NCI-H1436 treated with DMSO at 0.1 percent for 48 hours (cell line): ENCODE measurements around the gene BMP7.

Source experiments
- DNase-seq: peaks from one replicate; lab custom pipeline; 2025; lab: John Stamatoyannopoulos, UW

Gene BMP7

DNA sequence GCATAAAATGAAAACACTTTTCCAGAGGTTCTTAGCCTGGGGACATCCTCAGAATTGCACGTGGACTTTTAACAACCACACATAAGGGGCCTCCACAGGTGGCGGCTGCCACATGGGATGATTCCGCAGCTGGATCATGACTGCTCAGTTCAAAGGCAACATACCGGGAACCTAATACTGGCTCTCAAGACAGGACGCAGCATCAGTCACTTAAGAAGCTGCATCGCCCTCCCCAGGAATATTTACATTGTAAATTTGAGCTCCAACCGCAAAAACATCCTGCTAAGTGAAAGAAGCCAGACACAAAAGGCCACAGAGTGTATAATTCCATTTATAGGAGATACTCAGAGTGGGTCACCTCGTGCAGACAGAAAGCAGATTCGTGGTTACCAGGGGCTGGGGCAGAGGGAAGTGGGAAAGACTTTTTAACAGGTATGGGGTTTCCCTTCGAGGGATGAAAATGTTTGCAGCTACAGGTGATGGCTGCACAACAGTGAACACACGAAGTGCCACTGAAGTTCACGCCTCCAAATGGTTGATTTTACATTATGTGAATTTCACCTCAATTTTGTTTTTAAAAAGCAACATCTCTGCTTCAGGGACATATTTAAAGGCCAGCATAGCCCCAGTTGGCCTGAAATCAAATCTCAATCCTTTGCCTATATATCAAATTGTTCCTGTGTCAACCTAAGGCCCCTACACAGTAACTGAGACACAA lies 141.5 kb downstream of the BMP7 start:
- DNase-seq: no peak

DNA sequence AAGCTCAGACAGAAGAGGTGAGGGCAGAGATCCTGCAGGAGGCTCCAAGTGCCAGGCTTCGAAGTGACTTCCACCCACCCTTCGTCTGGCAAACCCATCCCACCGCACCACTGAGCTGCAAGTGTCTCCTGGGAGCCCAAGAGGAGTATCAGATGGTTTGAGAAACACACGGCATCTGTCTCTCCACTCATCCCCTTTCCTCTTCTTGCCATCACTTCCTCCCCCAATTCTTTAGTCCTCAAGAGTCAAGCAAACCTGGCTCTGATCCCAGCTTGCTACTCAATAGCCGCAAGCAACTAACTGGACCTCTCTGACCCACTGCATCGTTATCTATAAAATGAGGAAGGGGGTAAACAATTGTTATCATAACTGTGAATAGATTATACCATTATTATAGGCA lies 142.1 kb downstream of the BMP7 start:
- DNase-seq: no peak

DNA sequence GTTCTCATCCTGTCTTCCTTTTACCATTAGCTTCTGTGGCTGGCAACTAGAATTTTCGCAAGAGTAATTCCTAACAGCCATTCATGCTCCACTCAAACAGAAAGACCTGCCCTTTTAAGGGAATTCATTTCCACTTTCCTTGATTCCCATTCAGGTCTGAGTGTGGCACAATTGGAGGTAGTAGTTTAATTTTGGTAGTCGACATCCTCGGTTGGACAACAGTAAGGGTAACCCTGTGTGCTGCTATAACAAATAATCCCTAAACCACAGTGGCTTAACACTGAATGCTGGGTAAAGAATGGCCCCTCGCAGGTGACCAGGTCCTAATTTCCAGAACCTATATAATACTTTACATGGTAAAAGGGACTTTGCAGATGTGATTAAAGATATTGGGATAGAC lies 142.9 kb downstream of the BMP7 start:
- no peak for DNase-seq

DNA sequence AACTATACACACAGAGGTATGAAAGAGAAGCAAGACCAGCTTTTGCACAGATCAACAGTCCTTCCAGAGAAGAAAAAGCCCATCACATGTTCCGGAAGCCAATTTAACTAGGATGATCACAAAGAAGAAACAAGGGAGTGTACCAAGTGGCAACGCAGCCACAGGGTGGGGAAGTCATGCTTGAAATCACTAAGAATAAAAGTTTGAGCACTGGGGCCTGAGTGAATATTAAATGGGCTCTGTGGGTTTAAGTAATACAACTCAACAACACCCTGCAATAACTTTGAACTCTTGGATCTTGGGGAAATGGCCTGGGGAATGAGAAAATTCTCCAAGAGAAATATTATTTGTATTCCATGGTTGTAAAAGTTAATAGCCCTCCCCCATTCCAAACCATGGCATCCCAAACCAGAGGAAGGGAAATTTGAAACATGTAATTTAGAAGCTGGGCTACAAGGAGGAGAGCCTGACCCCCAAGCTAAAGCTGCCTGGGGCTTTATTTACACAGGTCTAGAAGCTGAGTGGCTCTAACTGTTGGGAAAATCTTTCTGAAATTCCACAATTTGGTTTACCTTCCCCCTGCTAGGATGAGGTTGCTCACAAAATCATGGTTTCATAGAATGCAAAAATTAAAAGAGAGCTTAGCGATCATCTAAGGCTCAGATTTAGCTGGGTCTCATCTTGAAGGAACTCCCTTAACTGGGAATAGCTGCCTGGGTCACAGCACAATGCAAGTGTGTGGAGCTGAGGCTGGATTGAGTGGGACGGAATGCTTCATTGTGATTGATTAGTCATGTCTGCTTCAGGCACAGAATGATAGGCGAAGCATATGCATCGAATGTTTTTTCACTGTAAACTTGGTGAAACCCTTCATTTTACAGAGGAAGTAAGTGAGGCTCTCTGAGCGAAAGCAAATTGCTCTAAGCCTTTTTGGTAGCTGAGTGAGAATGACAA lies 143.6 kb downstream of the BMP7 start:
- DNase-seq: no peak

DNA sequence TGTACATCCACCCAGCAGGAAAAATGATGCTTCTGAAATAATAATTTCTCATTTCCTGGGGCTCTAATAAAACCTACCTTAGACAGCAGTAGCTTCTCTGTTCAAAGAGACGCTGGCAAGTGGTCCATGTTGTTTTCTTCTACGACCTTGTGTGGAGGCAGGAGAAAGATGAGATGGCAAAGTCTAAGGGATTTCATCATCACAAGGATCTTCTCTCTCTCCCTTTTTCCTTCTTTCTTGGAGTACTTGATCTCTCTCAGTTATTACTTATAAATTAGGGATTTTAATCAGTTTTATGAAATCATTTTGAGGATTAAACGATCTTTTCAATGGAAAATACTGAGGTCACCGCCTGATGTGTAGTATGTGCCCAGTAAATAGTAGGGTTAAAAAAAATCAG lies 147.5 kb downstream of the BMP7 start:
- DNase-seq: no peak
